ENCODE results near the gene NEURL1B.

Gene NEURL1B

GRCh38 chr5:172700365-172701290 is 59.6 kb downstream of the NEURL1B start:
- Mint-ChIP-seq H3K36me3 (ENCODE audit: low read depth) (no peaks in the 10 kb centered on the region), H3K27ac (no peak overlapping the region), H3K4me3 (peak overlapping the region; percentile 60), H3K9me3 (no peaks in the 10 kb centered on the region), H3K4me1 (peaks cover 34% of the 10 kb centered on the region), H3K27me3 (ENCODE audit: low read depth, poor library complexity) (peaks cover 77% of the 10 kb centered on the region)
- no peak for TF ChIP-seq CTCF (IDR thresholded peaks at IDR 0.05)
- DNase-seq = peak; percentile 63

- H3K27me3 Mint-ChIP-seq (ENCODE audit: low read depth, poor library complexity) = peaks cover 73% of the 10 kb centered on the region
- H3K27ac Mint-ChIP-seq = no peak overlapping the region
- H3K36me3 Mint-ChIP-seq (ENCODE audit: low read depth) = no peaks in the 10 kb centered on the region
- peak overlapping the region; percentile 60 for H3K4me3 Mint-ChIP-seq
- DNase-seq = no peak
- TF ChIP-seq CTCF (IDR thresholded peaks at IDR 0.05) = no peak
- H3K4me1 Mint-ChIP-seq = peaks cover 34% of the 10 kb centered on the region
- no peaks in the 10 kb centered on the region for H3K9me3 Mint-ChIP-seq
Observed at GRCh38 chr5:172701291-172701656, 60.2 kb downstream of the NEURL1B start.

GRCh38 chr5:172703952-172704351 is 62.9 kb downstream of the NEURL1B start:
- H3K27ac Mint-ChIP-seq = no peak overlapping the region
- H3K4me1 Mint-ChIP-seq = peaks cover 37% of the 10 kb centered on the region
- H3K4me3 Mint-ChIP-seq = no peak overlapping the region
- no peak for TF ChIP-seq CTCF (IDR thresholded peaks at IDR 0.05)
- H3K36me3 Mint-ChIP-seq (ENCODE audit: low read depth) = no peaks in the 10 kb centered on the region
- no peaks in the 10 kb centered on the region for H3K9me3 Mint-ChIP-seq
- peaks cover 64% of the 10 kb centered on the region for H3K27me3 Mint-ChIP-seq (ENCODE audit: low read depth, poor library complexity)
- DNase-seq = no peak

GRCh38 chr5:172705576-172706084 is 64.6 kb downstream of the NEURL1B start:
- no peaks in the 10 kb centered on the region for H3K9me3 Mint-ChIP-seq
- DNase-seq = no peak
- no peak for TF ChIP-seq CTCF (IDR thresholded peaks at IDR 0.05)
- H3K4me1 Mint-ChIP-seq = peaks cover 25% of the 10 kb centered on the region
- H3K4me3 Mint-ChIP-seq = no peak overlapping the region
- H3K36me3 Mint-ChIP-seq (ENCODE audit: low read depth) = no peaks in the 10 kb centered on the region
- H3K27me3 Mint-ChIP-seq (ENCODE audit: low read depth, poor library complexity) = peaks cover 63% of the 10 kb centered on the region
- no peak overlapping the region for H3K27ac Mint-ChIP-seq

GRCh38 chr5:172706796-172707195 is 65.7 kb downstream of the NEURL1B start:
- Mint-ChIP-seq H3K27me3 (ENCODE audit: low read depth, poor library complexity) (peaks cover 62% of the 10 kb centered on the region), H3K4me3 (no peak overlapping the region), H3K4me1 (peaks cover 15% of the 10 kb centered on the region), H3K9me3 (no peaks in the 10 kb centered on the region), H3K36me3 (ENCODE audit: low read depth) (no peaks in the 10 kb centered on the region), H3K27ac (no peak overlapping the region)
- no peak for DNase-seq
- TF ChIP-seq CTCF (IDR thresholded peaks at IDR 0.05) = no peak

Data from nephron progenitor cell (in vitro differentiated cells).